Esophagus (tissue), 2 donors: ENCODE data around the gene ZNF324. TPM values are rescaled to one million over a fixed set of nuclear protein-coding genes. Genes with fewer than 3 reads are reported as not detected.

Experiments
- H3K27ac ChIP-seq, 2 donors: one replicate each; pipeline ENCODE4 v1.5.1; 2013; ENCODE audit warnings: low read depth in 2 of 2, mild to moderate bottlenecking in 2 of 2, inconsistent platforms in 1 of 2, low read length in 1 of 2, moderate library complexity in 1 of 2
- H3K27me3 ChIP-seq, 2 donors: one replicate each; pipeline ENCODE4 v1.6.1; 2013; ENCODE audit warnings: low read length in 2 of 2, control low read depth in 1 of 2, mild to moderate bottlenecking in 1 of 2; ENCODE audit not compliant: insufficient read depth in 2 of 2, control insufficient read depth in 1 of 2
- H3K36me3 ChIP-seq, 2 donors: one replicate each; pipeline ENCODE4 v1.6.1; 2013; ENCODE audit warnings: low read length in 1 of 2; ENCODE audit not compliant: control insufficient read depth in 2 of 2, insufficient read depth in 2 of 2
- H3K4me1 ChIP-seq, 2 donors: one replicate each; pipeline ENCODE4 v1.6.1; 2013; ENCODE audit warnings: low read length in 1 of 2; ENCODE audit not compliant: control insufficient read depth in 2 of 2, insufficient read depth in 2 of 2
- H3K4me3 ChIP-seq, 2 donors: one replicate each; pipeline ENCODE4 v1.5.1; 2013; ENCODE audit warnings: low read length in 2 of 2, mild to moderate bottlenecking in 2 of 2, low read depth in 1 of 2, moderate library complexity in 1 of 2
- H3K9me3 ChIP-seq, 2 donors: one replicate each; pipeline ENCODE4 v1.6.1; 2013; ENCODE audit warnings: mild to moderate bottlenecking in 2 of 2, low read depth in 1 of 2, low read length in 1 of 2, moderate library complexity in 1 of 2; ENCODE audit not compliant: control insufficient read depth in 2 of 2, insufficient read depth in 1 of 2
- whole genome bisulfite sequencing, 2 donors: extraction: QIAGEN DNeasy Blood & Tissue Kit; methylation state at CpG; one replicate each; pipeline ENCODE4 v1.1.7; 2013; 5-methylcytosine and 5-hydroxymethylcytosine counted together
- polyA plus RNA-seq, 2 donors: library from polyadenylated mRNA; stranded (reverse); fragments of 200-250 nt; gene quantifications; one replicate each; pipeline ENCODE4 v1.2.3, GENCODE V29; 2013
- donor health status: healthy with polysubstance abuse.
- donor health status: Bipolar disorder and iron deficiency.

The ZNF324 gene
- polyA plus RNA-seq, 2 donors: 5.1 to 5.6 TPM

GRCh38 chr19:58513694-58514563 lies 47.0 kb downstream of the ZNF324 start:
- peaks cover 0 to 16% of the 10 kb centered on the region in 2 donors for H3K36me3 ChIP-seq
- WGBS, 2 donors: 7 to 9% methylated on average over 60 to 66 of the region's 66 CpGs
- H3K9me3 ChIP-seq: no peaks in the 10 kb centered on the region
- peak overlapping the region; percentile 49 to 75 for H3K27ac ChIP-seq
- peak overlapping the region; percentile 28 to 48 for H3K4me3 ChIP-seq
- H3K27me3 ChIP-seq: no peaks in the 10 kb centered on the region
- H3K4me1 ChIP-seq: peaks cover 17 to 36% of the 10 kb centered on the region in 2 donors

GRCh38 chr19:58514564-58515022 lies 47.7 kb downstream of the ZNF324 start:
- Histone ChIP-seq H3K4me3 (peak overlapping the region; percentile 28 to 48), H3K4me1 (peaks cover 17 to 35% of the 10 kb centered on the region in 2 donors), H3K27me3 (no peaks in the 10 kb centered on the region), H3K9me3 (no peaks in the 10 kb centered on the region), H3K36me3 (peaks cover 0 to 16% of the 10 kb centered on the region in 2 donors), H3K27ac (peak overlapping the region in 1 of 2 donors; percentile 54)
- WGBS, 2 donors: 65 to 66% methylated on average over 3 of the region's 3 CpGs

- Histone ChIP-seq H3K4me1 (peaks cover 17 to 35% of the 10 kb centered on the region in 2 donors), H3K4me3 (no peak overlapping the region), H3K27ac (no peak overlapping the region), H3K27me3 (no peaks in the 10 kb centered on the region), H3K9me3 (no peaks in the 10 kb centered on the region), H3K36me3 (peaks cover 0 to 16% of the 10 kb centered on the region in 2 donors)
- WGBS, 2 donors: 91 to 93% methylated on average over 2 of the region's 2 CpGs
Observed at GRCh38 chr19:58515259-58515658, 48.4 kb downstream of the ZNF324 start.

GRCh38 chr19:58516246-58516836 lies 49.5 kb downstream of the ZNF324 start:
- H3K27me3 ChIP-seq: no peaks in the 10 kb centered on the region
- WGBS, 2 donors: 87 to 90% methylated on average over 25 of the region's 25 CpGs
- H3K9me3 ChIP-seq: no peaks in the 10 kb centered on the region
- peaks cover 0 to 16% of the 10 kb centered on the region in 2 donors for H3K36me3 ChIP-seq
- peaks cover 17 to 35% of the 10 kb centered on the region in 2 donors for H3K4me1 ChIP-seq
- no peak overlapping the region for H3K4me3 ChIP-seq
- H3K27ac ChIP-seq: no peak overlapping the region

GRCh38 chr19:58516964-58517833 lies 50.3 kb downstream of the ZNF324 start:
- Histone ChIP-seq H3K9me3 (no peaks in the 10 kb centered on the region), H3K27me3 (no peaks in the 10 kb centered on the region), H3K27ac (peak overlapping the region; percentile 99), H3K4me1 (peaks cover 17 to 34% of the 10 kb centered on the region in 2 donors), H3K36me3 (peaks cover 0 to 16% of the 10 kb centered on the region in 2 donors), H3K4me3 (no peak overlapping the region)
- 89 to 93% methylated on average over 64 to 65 of the region's 65 CpGs for WGBS, 2 donors

GRCh38 chr19:58518256-58519086 lies 51.6 kb downstream of the ZNF324 start:
- Histone ChIP-seq H3K4me1 (peaks cover 17 to 28% of the 10 kb centered on the region in 2 donors), H3K27ac (peak overlapping the region; percentile 99), H3K36me3 (peaks cover 0 to 16% of the 10 kb centered on the region in 2 donors)

GRCh38 chr19:58519087-58519354 lies 52.1 kb downstream of the ZNF324 start:
- WGBS, 2 donors: 0 to 1% methylated on average over 14 of the region's 14 CpGs
- Histone ChIP-seq H3K36me3 (peaks cover 0 to 16% of the 10 kb centered on the region in 2 donors), H3K4me3 (peak overlapping the region; percentile 72 to 92), H3K4me1 (peaks cover 17 to 23% of the 10 kb centered on the region in 2 donors), H3K27me3 (no peaks in the 10 kb centered on the region), H3K27ac (peak overlapping the region; percentile 99), H3K9me3 (no peaks in the 10 kb centered on the region)

More at GRCh38 chr19:58518256-58519086, 51.6 kb downstream of the ZNF324 start:
- WGBS, 2 donors: 6 to 10% methylated on average over 22 of the region's 22 CpGs
- H3K4me3 ChIP-seq: peak overlapping the region; percentile 72 to 92
- H3K9me3 ChIP-seq: no peaks in the 10 kb centered on the region
- no peaks in the 10 kb centered on the region for H3K27me3 ChIP-seq

- H3K4me3 ChIP-seq: peak within 1 kb of the TSS; percentile 72 to 92
- 0 to 1% methylated on average over 86 to 87 of the region's 87 CpGs for WGBS, 2 donors
- peaks cover 14 to 19% of the 10 kb centered on the region in 2 donors for H3K4me1 ChIP-seq
- peaks cover 0 to 16% of the 10 kb centered on the region in 2 donors for H3K36me3 ChIP-seq
- no peaks in the 10 kb centered on the region for H3K27me3 ChIP-seq
- peak within 1 kb of the TSS; percentile 99 for H3K27ac ChIP-seq
- H3K9me3 ChIP-seq: no peaks in the 10 kb centered on the region
Observed at GRCh38 chr19:58519355-58520256, 52.7 kb downstream of the ZNF324 start, which contains the start of gene ZBTB45. Gene ZBTB45 (minus strand): TSS chr19:58519810. CDS start chr19:58517673, 2,137 bp downstream.
